CD4-positive, alpha-beta T cell treated with Interleukin-6 for 4 hours (primary cell): ENCODE data around the gene TEKT4.
"Not testable (repeated sequence)": the region's sequence is repeated elsewhere in the genome, so short reads cannot be mapped to it uniquely, and the experiment has no call there.

Experiments
- DNase-seq: peaks from one replicate; pipeline ENCODE4 v3.0.0-alpha.2; 2020; ENCODE audit warnings: mixed read lengths

Gene TEKT4

GRCh38 chr2:94875820-94876522 is 4.7 kb downstream of the TEKT4 start:
- DNase-seq: no peak

- no peak for DNase-seq
These were observed 5.3 kb downstream of the TEKT4 start for GRCh38 chr2:94876523-94876863.

- DNase-seq: no peak
These were observed 5.9 kb downstream of the TEKT4 start for GRCh38 chr2:94877129-94877528.

DNA sequence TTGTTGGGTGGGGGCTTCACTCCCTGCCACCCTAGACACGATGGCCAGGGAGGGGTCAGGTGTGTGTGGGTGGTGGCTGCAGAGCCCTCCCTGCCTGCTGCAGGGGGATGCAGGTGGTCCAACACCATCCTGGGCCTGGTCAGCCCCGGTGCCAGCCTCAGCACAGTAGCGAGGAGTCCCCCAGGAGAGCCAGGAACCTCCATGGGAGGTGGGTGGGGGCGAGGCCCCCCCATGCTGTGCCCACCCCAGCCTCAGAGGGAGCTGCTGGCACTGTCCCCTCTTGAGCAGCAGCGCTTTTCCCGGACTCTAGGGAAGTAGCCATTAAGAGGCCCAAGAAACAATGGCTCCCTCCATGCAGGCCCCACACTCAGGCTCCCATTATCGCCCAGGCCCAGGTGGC is 7.3 kb downstream of the TEKT4 start:
- not testable (repeated sequence) for DNase-seq

DNA sequence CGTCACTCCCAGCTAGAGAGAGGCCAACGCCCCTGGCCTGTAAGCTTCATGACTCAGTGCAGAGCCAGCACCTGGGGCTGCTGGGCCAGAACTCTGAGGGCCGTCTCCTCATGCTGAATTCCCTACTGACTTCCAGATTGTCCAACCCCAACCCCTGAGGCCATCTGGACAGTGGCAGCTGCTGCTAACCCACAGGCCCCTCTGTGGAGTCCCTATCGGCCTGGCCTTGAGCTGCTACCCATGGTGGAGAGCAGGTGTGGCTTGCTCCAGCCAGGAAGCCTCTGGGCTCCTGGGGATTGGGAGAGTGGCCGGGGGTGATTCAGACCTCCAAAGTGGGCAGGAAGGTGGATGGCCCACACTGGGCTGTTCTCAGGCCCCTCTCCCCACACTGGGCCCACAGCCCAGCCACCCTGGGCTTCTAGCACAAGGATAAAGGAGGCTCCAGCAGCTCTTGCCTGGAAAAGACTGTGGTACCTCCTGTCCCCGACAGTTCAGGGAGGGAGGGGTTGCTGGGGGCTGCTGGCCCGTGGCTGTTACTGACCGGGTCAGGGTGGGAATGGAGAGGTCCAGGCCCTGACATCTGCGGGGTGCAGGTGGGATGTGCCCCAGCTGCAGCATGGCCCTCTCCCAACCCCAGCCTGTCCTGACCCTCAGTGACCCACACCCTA is 8.2 kb downstream of the TEKT4 start:
- no peak for DNase-seq

DNA sequence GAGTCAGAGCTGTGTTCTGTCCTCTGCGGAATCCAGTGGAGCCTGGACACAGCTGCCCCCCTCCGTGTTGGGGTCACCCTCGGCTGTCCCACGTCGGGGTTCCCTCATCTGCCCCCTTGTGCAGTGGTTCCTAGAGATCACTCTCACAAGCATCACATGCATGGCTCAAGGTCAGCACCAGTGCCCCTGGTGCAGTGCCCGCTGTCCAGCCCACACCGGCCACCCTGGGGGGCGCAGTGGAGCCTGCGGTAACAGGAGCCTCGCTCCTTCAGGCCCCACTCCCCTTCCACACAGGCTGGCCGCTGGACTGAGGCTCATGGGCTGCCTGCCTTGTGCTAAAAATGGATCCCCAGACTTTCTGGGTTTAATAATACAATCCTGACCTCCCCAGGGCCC is 8.8 kb downstream of the TEKT4 start:
- DNase-seq: no peak

GRCh38 chr2:94880507-94880906 is 9.3 kb downstream of the TEKT4 start:
- no peak for DNase-seq

- no peak for DNase-seq
These were observed 9.8 kb downstream of the TEKT4 start for GRCh38 chr2:94881070-94881469.

- no peak for DNase-seq
These were observed 19.0 kb downstream of the TEKT4 start for GRCh38 chr2:94890234-94890633.

DNA sequence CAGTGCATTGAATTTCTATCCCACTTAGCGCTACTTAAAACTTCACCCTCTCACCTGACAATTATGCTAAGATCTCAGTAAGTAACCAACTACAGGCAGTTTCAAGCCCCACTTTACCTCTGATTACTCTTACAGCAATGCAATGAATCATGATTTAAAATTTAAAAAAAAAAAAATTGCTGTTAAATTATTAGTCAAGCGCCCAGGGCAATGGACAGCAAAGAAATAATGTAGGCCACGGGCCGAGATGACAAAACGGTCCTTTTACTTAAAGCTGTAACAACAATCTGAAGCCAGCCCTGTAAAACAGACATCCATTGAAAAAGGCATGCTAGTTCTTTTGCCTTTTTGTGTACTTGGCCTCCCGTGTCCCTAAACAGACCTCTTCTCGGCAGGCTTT is 24.0 kb downstream of the TEKT4 start:
- not testable (repeated sequence) for DNase-seq

DNA sequence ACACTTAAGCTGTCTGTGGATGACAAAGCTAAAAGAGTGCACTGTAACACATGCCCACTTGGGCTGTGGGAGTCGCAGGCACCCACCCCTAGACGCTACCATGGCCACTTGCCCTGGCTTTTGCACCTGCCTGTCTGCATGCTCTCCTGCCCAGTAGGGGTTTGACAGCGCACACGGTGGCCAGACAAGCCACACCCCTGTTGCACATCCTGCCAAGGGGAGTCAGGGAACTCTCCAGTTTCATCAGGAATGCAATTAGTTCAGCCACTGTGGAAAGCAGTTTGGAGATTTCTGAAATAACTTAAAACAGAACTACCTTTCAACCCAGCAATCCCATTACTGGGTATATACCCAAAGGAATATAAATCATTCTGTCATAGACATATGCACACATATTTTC is 35.7 kb downstream of the TEKT4 start:
- DNase-seq: not testable (repeated sequence)

DNA sequence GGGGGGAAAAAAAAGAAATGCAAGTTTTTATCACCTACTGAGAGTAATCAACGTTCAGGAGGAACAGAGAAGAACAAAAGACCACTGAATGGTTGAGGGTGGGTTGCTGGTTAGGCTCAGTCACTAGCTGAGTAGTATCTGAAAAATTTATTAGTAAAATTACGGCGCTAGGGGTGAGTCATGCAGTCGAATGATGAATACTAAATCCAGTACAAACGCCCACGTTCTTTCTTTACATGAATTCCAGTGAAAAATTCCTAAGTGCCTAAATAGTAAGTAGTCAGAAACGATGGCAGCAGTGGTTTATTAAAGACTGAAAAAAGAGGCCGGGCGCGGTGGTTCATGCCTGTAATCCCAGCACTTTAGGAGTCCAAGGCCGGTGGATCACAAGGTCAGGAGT is 52.0 kb downstream of the TEKT4 start:
- no peak for DNase-seq

- not testable (repeated sequence) for DNase-seq
These were observed 53.8 kb downstream of the TEKT4 start for GRCh38 chr2:94924999-94925398.
